ENCODE data around the gene HMGB1.

The HMGB1 gene

GRCh38 chr13:30465593-30466357 lies at the start of gene HMGB1:
Gene HMGB1, minus strand, starts transcription at chr13:30465936. Its CDS starts 2,256 bp downstream, at chr13:30463680.
- peak within 1 kb of the TSS; percentile 98 for H3K27ac Mint-ChIP-seq (ENCODE audit: low read depth)

GRCh38 chr13:30510811-30511371 lies 45.2 kb upstream of the HMGB1 start:
- H3K4me1 Mint-ChIP-seq: no peaks in the 10 kb centered on the region
- no peak for DNase-seq (ENCODE audit: low spot score in 2 of 2)
- ATAC-seq (replicated peaks; ENCODE audit: extremely low read depth, poor library complexity, severe bottlenecking): no peak
- no peaks in the 10 kb centered on the region for H3K27me3 Mint-ChIP-seq
- H3K4me3 Mint-ChIP-seq: no peak overlapping the region
- H3K36me3 Mint-ChIP-seq (ENCODE audit: insufficient read depth): no peaks in the 10 kb centered on the region
- no peak overlapping the region for H3K27ac Mint-ChIP-seq (ENCODE audit: low read depth)
- H3K9me3 Mint-ChIP-seq: no peaks in the 10 kb centered on the region

More at GRCh38 chr13:30465593-30466357, at the start of gene HMGB1:
- peaks cover 26% of the 10 kb centered on the region for H3K4me1 Mint-ChIP-seq
- peak; percentile 85 for ATAC-seq (replicated peaks; ENCODE audit: extremely low read depth, poor library complexity, severe bottlenecking)
- DNase-seq (ENCODE audit: low spot score in 2 of 2): peak; percentile 92 to 96
- H3K4me3 Mint-ChIP-seq: peak within 1 kb of the TSS; percentile 96
- peaks cover 34% of the 10 kb centered on the region for H3K36me3 Mint-ChIP-seq (ENCODE audit: insufficient read depth)
- no peaks in the 10 kb centered on the region for H3K9me3 Mint-ChIP-seq
- H3K27me3 Mint-ChIP-seq: no peaks in the 10 kb centered on the region

- ATAC-seq (replicated peaks; ENCODE audit: extremely low read depth, poor library complexity, severe bottlenecking): no peak
- DNase-seq (ENCODE audit: low spot score in 2 of 2): no peak
- Mint-ChIP-seq H3K36me3 (ENCODE audit: insufficient read depth) (no peaks in the 10 kb centered on the region), H3K9me3 (no peaks in the 10 kb centered on the region), H3K27me3 (no peaks in the 10 kb centered on the region), H3K4me1 (no peaks in the 10 kb centered on the region), H3K27ac (ENCODE audit: low read depth) (no peak overlapping the region), H3K4me3 (no peak overlapping the region)
Observed at GRCh38 chr13:30510091-30510490, 44.4 kb upstream of the HMGB1 start.

- ATAC-seq (replicated peaks; ENCODE audit: extremely low read depth, poor library complexity, severe bottlenecking): no peak
- H3K27me3 Mint-ChIP-seq: no peaks in the 10 kb centered on the region
- H3K4me1 Mint-ChIP-seq: peaks cover 3% of the 10 kb centered on the region
- DNase-seq (ENCODE audit: low spot score in 2 of 2): no peak
- no peaks in the 10 kb centered on the region for H3K36me3 Mint-ChIP-seq (ENCODE audit: insufficient read depth)
- no peak overlapping the region for H3K27ac Mint-ChIP-seq (ENCODE audit: low read depth)
- H3K4me3 Mint-ChIP-seq: no peak overlapping the region
- H3K9me3 Mint-ChIP-seq: no peaks in the 10 kb centered on the region
Observed at GRCh38 chr13:30509254-30510050, 43.7 kb upstream of the HMGB1 start.

GRCh38 chr13:30504081-30504480 lies 38.3 kb upstream of the HMGB1 start:
- ATAC-seq (replicated peaks; ENCODE audit: extremely low read depth, poor library complexity, severe bottlenecking) (no peak), DNase-seq (ENCODE audit: low spot score in 2 of 2) (no peak)
- Mint-ChIP-seq H3K4me3 (no peak overlapping the region), H3K9me3 (no peaks in the 10 kb centered on the region), H3K36me3 (ENCODE audit: insufficient read depth) (no peaks in the 10 kb centered on the region), H3K4me1 (peaks cover 10% of the 10 kb centered on the region), H3K27ac (ENCODE audit: low read depth) (no peak overlapping the region), H3K27me3 (no peaks in the 10 kb centered on the region)

GRCh38 chr13:30502237-30502636 lies 36.5 kb upstream of the HMGB1 start:
- peaks cover 10% of the 10 kb centered on the region for H3K4me1 Mint-ChIP-seq
- DNase-seq (ENCODE audit: low spot score in 2 of 2): no peak
- H3K9me3 Mint-ChIP-seq: no peaks in the 10 kb centered on the region
- H3K4me3 Mint-ChIP-seq: no peak overlapping the region
- no peak overlapping the region for H3K27ac Mint-ChIP-seq (ENCODE audit: low read depth)
- no peak for ATAC-seq (replicated peaks; ENCODE audit: extremely low read depth, poor library complexity, severe bottlenecking)
- H3K36me3 Mint-ChIP-seq (ENCODE audit: insufficient read depth): no peaks in the 10 kb centered on the region
- H3K27me3 Mint-ChIP-seq: no peaks in the 10 kb centered on the region

DNA sequence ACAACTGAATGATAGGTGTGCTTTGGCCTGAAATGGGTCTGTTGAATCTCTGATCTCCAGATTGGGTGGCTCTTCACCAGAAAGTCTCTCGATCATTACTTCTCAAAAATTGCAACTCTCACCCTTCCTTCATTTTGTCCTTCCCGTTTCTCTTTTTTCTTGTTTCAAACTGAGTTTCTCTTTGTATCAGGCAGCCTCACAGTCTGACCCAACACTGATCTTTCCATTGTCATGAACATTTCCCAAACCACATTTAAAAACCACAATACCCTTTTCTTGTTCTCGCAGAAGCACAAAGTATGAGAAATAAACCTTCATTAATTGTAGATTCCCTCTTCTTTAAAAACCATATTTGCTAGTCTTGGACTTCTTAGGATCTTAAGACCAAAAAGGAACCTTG lies 33.6 kb upstream of the HMGB1 start:
- no peaks in the 10 kb centered on the region for H3K36me3 Mint-ChIP-seq (ENCODE audit: insufficient read depth)
- no peak overlapping the region for H3K27ac Mint-ChIP-seq (ENCODE audit: low read depth)
- ATAC-seq (replicated peaks; ENCODE audit: extremely low read depth, poor library complexity, severe bottlenecking) (no peak), DNase-seq (ENCODE audit: low spot score in 2 of 2) (no peak)
- peaks cover 6% of the 10 kb centered on the region for H3K4me1 Mint-ChIP-seq
- H3K9me3 Mint-ChIP-seq: no peaks in the 10 kb centered on the region
- no peak overlapping the region for H3K4me3 Mint-ChIP-seq
- H3K27me3 Mint-ChIP-seq: no peaks in the 10 kb centered on the region

DNA sequence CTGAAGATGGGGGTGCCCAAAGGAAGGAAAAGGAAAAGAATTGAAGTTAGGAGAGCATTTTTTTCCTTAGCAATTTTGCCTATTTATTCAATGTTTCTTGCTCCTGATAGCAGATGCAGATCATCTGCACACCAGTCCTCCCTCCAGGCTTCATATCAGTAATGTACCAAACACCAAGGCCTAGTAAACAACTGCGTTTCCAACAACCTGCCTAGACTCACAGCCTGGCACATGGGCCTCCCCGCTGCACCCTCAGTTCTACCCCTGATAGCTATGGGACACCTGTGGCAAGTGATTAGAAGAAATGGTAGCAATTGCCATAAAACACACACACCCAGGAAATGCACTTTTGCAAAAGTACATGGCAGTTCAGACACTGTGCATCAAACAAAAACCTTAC lies 30.4 kb upstream of the HMGB1 start:
- no peak overlapping the region for H3K27ac Mint-ChIP-seq (ENCODE audit: low read depth)
- no peak for DNase-seq (ENCODE audit: low spot score in 2 of 2)
- H3K27me3 Mint-ChIP-seq: no peaks in the 10 kb centered on the region
- no peak for ATAC-seq (replicated peaks; ENCODE audit: extremely low read depth, poor library complexity, severe bottlenecking)
- H3K4me1 Mint-ChIP-seq: no peaks in the 10 kb centered on the region
- no peaks in the 10 kb centered on the region for H3K36me3 Mint-ChIP-seq (ENCODE audit: insufficient read depth)
- no peak overlapping the region for H3K4me3 Mint-ChIP-seq
- H3K9me3 Mint-ChIP-seq: no peaks in the 10 kb centered on the region

- ATAC-seq (replicated peaks; ENCODE audit: extremely low read depth, poor library complexity, severe bottlenecking) (no peak), DNase-seq (ENCODE audit: low spot score in 2 of 2) (no peak)
- no peaks in the 10 kb centered on the region for H3K4me1 Mint-ChIP-seq
- H3K9me3 Mint-ChIP-seq: no peaks in the 10 kb centered on the region
- no peaks in the 10 kb centered on the region for H3K27me3 Mint-ChIP-seq
- no peaks in the 10 kb centered on the region for H3K36me3 Mint-ChIP-seq (ENCODE audit: insufficient read depth)
- no peak overlapping the region for H3K27ac Mint-ChIP-seq (ENCODE audit: low read depth)
- no peak overlapping the region for H3K4me3 Mint-ChIP-seq
Observed at GRCh38 chr13:30495746-30496145, 30.0 kb upstream of the HMGB1 start.

DNA sequence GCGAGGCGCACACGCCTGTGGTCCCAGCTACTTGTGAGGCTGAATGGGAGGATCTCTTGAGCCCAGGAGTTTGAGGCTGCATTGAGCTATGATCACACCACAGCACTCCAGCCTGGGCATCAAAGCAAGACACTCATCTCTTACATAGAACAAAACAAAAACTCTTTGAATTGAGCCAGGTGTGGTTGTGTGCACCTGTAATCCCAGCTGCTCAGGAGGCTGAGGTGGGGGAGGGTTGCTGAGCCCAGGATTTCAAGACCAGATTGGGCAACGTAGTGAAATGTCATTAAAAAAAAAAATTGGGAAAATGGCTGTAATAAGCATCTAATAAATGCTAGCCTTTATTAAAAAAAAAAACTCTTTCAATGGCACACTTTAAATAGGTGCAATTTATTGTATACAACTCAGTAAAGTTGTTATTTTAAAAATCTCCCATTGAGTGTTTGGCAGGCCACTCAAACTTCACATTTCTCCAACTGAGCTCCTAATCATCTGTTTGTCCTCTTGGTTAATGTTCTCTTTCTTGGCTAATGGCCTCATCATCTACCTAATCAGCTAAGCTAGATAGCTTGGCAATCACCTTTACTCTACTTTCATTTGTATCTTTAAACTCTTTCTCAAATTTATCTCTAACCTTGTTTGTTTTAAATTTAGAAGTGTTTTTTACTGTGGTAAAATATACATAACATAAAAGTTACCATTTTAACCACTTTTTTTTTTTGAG lies 28.1 kb upstream of the HMGB1 start:
- ATAC-seq (replicated peaks; ENCODE audit: extremely low read depth, poor library complexity, severe bottlenecking) (no peak), DNase-seq (ENCODE audit: low spot score in 2 of 2) (no peak)
- H3K4me3 Mint-ChIP-seq: no peak overlapping the region
- H3K27me3 Mint-ChIP-seq: no peaks in the 10 kb centered on the region
- no peak overlapping the region for H3K27ac Mint-ChIP-seq (ENCODE audit: low read depth)
- H3K9me3 Mint-ChIP-seq: no peaks in the 10 kb centered on the region
- no peaks in the 10 kb centered on the region for H3K4me1 Mint-ChIP-seq
- no peaks in the 10 kb centered on the region for H3K36me3 Mint-ChIP-seq (ENCODE audit: insufficient read depth)

GRCh38 chr13:30487075-30487470 lies 21.3 kb upstream of the HMGB1 start:
- no peaks in the 10 kb centered on the region for H3K36me3 Mint-ChIP-seq (ENCODE audit: insufficient read depth)
- no peak overlapping the region for H3K27ac Mint-ChIP-seq (ENCODE audit: low read depth)
- H3K4me3 Mint-ChIP-seq: no peak overlapping the region
- H3K4me1 Mint-ChIP-seq: no peaks in the 10 kb centered on the region
- DNase-seq (ENCODE audit: low spot score in 2 of 2): no peak
- H3K9me3 Mint-ChIP-seq: no peaks in the 10 kb centered on the region
- peaks cover 9% of the 10 kb centered on the region for H3K27me3 Mint-ChIP-seq
- no peak for ATAC-seq (replicated peaks; ENCODE audit: extremely low read depth, poor library complexity, severe bottlenecking)

- Mint-ChIP-seq H3K4me3 (no peak overlapping the region), H3K4me1 (no peaks in the 10 kb centered on the region), H3K27ac (ENCODE audit: low read depth) (no peak overlapping the region), H3K27me3 (peaks cover 9% of the 10 kb centered on the region), H3K36me3 (ENCODE audit: insufficient read depth) (no peaks in the 10 kb centered on the region), H3K9me3 (no peaks in the 10 kb centered on the region)
- DNase-seq (ENCODE audit: low spot score in 2 of 2) (no peak), ATAC-seq (replicated peaks; ENCODE audit: extremely low read depth, poor library complexity, severe bottlenecking) (no peak)
Observed at GRCh38 chr13:30486230-30487074, 20.7 kb upstream of the HMGB1 start.
